ENCODE data around the gene KIRREL3.

Gene KIRREL3

GRCh38 chr11:126808836-126809235 lies 191.7 kb downstream of the KIRREL3 start:
- Histone ChIP-seq H2BK120ac (ENCODE audit: low read depth, low read length) (no peak overlapping the region), H4K91ac (ENCODE audit: low read depth, low read length, poor library complexity) (no peak overlapping the region), H3K14ac (ENCODE audit: low read length) (no peak overlapping the region), H3K23ac (ENCODE audit: low read depth, low read length, poor library complexity) (no peak overlapping the region), H2BK5ac (ENCODE audit: low read length) (no peak overlapping the region), H2BK15ac (ENCODE audit: low read length) (no peak overlapping the region), H2BK12ac (ENCODE audit: low read length) (no peak overlapping the region), H3K4me2 (ENCODE audit: insufficient read depth, low read length, poor library complexity, severe bottlenecking) (no peak overlapping the region), H3K4ac (ENCODE audit: low read length) (no peak overlapping the region), H3K79me1 (ENCODE audit: low read depth, low read length) (no peaks in the 10 kb centered on the region), H3K9me3 (replicated peaks in 1 of 2; ENCODE audit: control insufficient read depth in 2 of 2, insufficient read depth in 1 of 2, low read depth in 1 of 2, low read length in 2 of 2) (no peaks in the 10 kb centered on the region), H4K8ac (ENCODE audit: low read depth, low read length) (no peak overlapping the region), H2AFZ (ENCODE audit: low read length) (no peak overlapping the region), H3K27me3 (ENCODE audit: control insufficient read depth in 3 of 3, insufficient read depth in 3 of 3, low read depth in 1 of 3, low read length in 3 of 3) (no peaks in the 10 kb centered on the region), H3K18ac (ENCODE audit: low read length) (no peak overlapping the region), H3K4me3 (ENCODE audit: low read length in 2 of 2) (no peak overlapping the region), H3K4me1 (ENCODE audit: control insufficient read depth in 2 of 2, insufficient read depth in 1 of 2, low read depth in 1 of 2, low read length in 2 of 2) (no peaks in the 10 kb centered on the region), H3K9ac (ENCODE audit: low read depth, low read length, poor library complexity) (no peak overlapping the region), H3K36me3 (replicated peaks in 1 of 2; ENCODE audit: control insufficient read depth in 2 of 2, insufficient read depth in 2 of 2, low read length in 2 of 2) (no peaks in the 10 kb centered on the region), H2AK5ac (ENCODE audit: low read depth, low read length) (no peak overlapping the region), H3K27ac (replicated peaks; ENCODE audit: low read length) (no peak overlapping the region)
- no peak for DNase-seq (ENCODE audit: low spot score)
- no CpG with 5 or more reads among the region's 2 CpGs for WGBS, 2 donors (ENCODE audit: extremely low coverage in 2 of 2, insufficient read length in 2 of 2, insufficient replicate concordance in 1 of 2)

DNA sequence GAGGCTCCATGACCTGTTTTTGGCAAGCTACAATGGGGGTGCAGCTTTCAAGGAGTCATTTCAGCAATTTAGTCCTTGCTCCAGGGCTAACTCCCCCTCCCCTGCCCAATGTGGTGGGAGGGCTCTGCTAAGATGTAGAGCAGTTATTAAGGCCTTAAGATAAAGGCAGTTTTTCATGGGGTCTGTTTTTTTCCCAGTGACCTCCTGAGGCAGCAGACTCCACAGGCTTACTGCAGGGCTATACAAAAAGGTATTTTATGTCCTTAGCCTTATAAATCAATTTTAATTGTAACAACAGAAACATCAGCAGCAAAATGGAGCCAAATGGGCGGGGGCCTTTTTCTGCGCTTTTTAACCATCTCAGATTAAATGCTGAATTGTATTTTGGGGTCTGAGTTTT lies 192.3 kb downstream of the KIRREL3 start:
- Histone ChIP-seq H3K9me3 (replicated peaks in 1 of 2; ENCODE audit: control insufficient read depth in 2 of 2, insufficient read depth in 1 of 2, low read depth in 1 of 2, low read length in 2 of 2) (no peaks in the 10 kb centered on the region), H3K14ac (ENCODE audit: low read length) (no peak overlapping the region), H2BK12ac (ENCODE audit: low read length) (no peak overlapping the region), H2BK15ac (ENCODE audit: low read length) (no peak overlapping the region), H3K4ac (ENCODE audit: low read length) (no peak overlapping the region), H3K4me1 (ENCODE audit: control insufficient read depth in 2 of 2, insufficient read depth in 1 of 2, low read depth in 1 of 2, low read length in 2 of 2) (no peaks in the 10 kb centered on the region), H2AFZ (ENCODE audit: low read length) (no peak overlapping the region), H3K79me1 (ENCODE audit: low read depth, low read length) (no peaks in the 10 kb centered on the region), H3K4me3 (ENCODE audit: low read length in 2 of 2) (no peak overlapping the region), H3K18ac (ENCODE audit: low read length) (no peak overlapping the region), H3K4me2 (ENCODE audit: insufficient read depth, low read length, poor library complexity, severe bottlenecking) (no peak overlapping the region), H4K91ac (ENCODE audit: low read depth, low read length, poor library complexity) (no peak overlapping the region), H3K23ac (ENCODE audit: low read depth, low read length, poor library complexity) (no peak overlapping the region), H3K9ac (ENCODE audit: low read depth, low read length, poor library complexity) (no peak overlapping the region), H3K27ac (replicated peaks; ENCODE audit: low read length) (no peak overlapping the region), H2BK5ac (ENCODE audit: low read length) (no peak overlapping the region), H2BK120ac (ENCODE audit: low read depth, low read length) (no peak overlapping the region), H3K27me3 (ENCODE audit: control insufficient read depth in 3 of 3, insufficient read depth in 3 of 3, low read depth in 1 of 3, low read length in 3 of 3) (no peaks in the 10 kb centered on the region), H3K36me3 (replicated peaks in 1 of 2; ENCODE audit: control insufficient read depth in 2 of 2, insufficient read depth in 2 of 2, low read length in 2 of 2) (no peaks in the 10 kb centered on the region), H2AK5ac (ENCODE audit: low read depth, low read length) (no peak overlapping the region), H4K8ac (ENCODE audit: low read depth, low read length) (no peak overlapping the region)
- no CpG with 5 or more reads among the region's 2 CpGs for WGBS, 2 donors (ENCODE audit: extremely low coverage in 2 of 2, insufficient read length in 2 of 2, insufficient replicate concordance in 1 of 2)
- DNase-seq (ENCODE audit: low spot score) = no peak

- H4K91ac ChIP-seq (ENCODE audit: low read depth, low read length, poor library complexity) = no peak overlapping the region
- no CpG with 5 or more reads among the region's 3 CpGs for WGBS, 2 donors (ENCODE audit: extremely low coverage in 2 of 2, insufficient read length in 2 of 2, insufficient replicate concordance in 1 of 2)
These were observed 194.7 kb downstream of the KIRREL3 start for GRCh38 chr11:126805870-126806269.

GRCh38 chr11:126804363-126804762 lies 196.2 kb downstream of the KIRREL3 start:
- no peak overlapping the region for H3K4me2 ChIP-seq (ENCODE audit: insufficient read depth, low read length, poor library complexity, severe bottlenecking)
- H4K91ac ChIP-seq (ENCODE audit: low read depth, low read length, poor library complexity) = no peak overlapping the region
- no peak overlapping the region for H3K14ac ChIP-seq (ENCODE audit: low read length)
- H3K23ac ChIP-seq (ENCODE audit: low read depth, low read length, poor library complexity) = no peak overlapping the region
- no peaks in the 10 kb centered on the region for H3K36me3 ChIP-seq (replicated peaks in 1 of 2; ENCODE audit: control insufficient read depth in 2 of 2, insufficient read depth in 2 of 2, low read length in 2 of 2)
- no peak overlapping the region for H2BK120ac ChIP-seq (ENCODE audit: low read depth, low read length)
- no peak overlapping the region for H3K18ac ChIP-seq (ENCODE audit: low read length)
- H3K4ac ChIP-seq (ENCODE audit: low read length) = no peak overlapping the region
- no peaks in the 10 kb centered on the region for H3K27me3 ChIP-seq (ENCODE audit: control insufficient read depth in 3 of 3, insufficient read depth in 3 of 3, low read depth in 1 of 3, low read length in 3 of 3)
- peaks cover 0 to 2% of the 10 kb centered on the region in 2 donors for H3K4me1 ChIP-seq (ENCODE audit: control insufficient read depth in 2 of 2, insufficient read depth in 1 of 2, low read depth in 1 of 2, low read length in 2 of 2)
- H2AFZ ChIP-seq (ENCODE audit: low read length) = no peak overlapping the region
- H3K27ac ChIP-seq (replicated peaks; ENCODE audit: low read length) = no peak overlapping the region
- WGBS, 2 donors (ENCODE audit: extremely low coverage in 2 of 2, insufficient read length in 2 of 2, insufficient replicate concordance in 1 of 2) = no CpG with 5 or more reads among the region's 2 CpGs
- no peak overlapping the region for H3K4me3 ChIP-seq (ENCODE audit: low read length in 2 of 2)
- no peaks in the 10 kb centered on the region for H3K9me3 ChIP-seq (replicated peaks in 1 of 2; ENCODE audit: control insufficient read depth in 2 of 2, insufficient read depth in 1 of 2, low read depth in 1 of 2, low read length in 2 of 2)
- no peak overlapping the region for H2BK12ac ChIP-seq (ENCODE audit: low read length)
- DNase-seq (ENCODE audit: low spot score) = no peak
- no peak overlapping the region for H3K9ac ChIP-seq (ENCODE audit: low read depth, low read length, poor library complexity)
- H2BK15ac ChIP-seq (ENCODE audit: low read length) = no peak overlapping the region
- no peaks in the 10 kb centered on the region for H3K79me1 ChIP-seq (ENCODE audit: low read depth, low read length)
- no peak overlapping the region for H2AK5ac ChIP-seq (ENCODE audit: low read depth, low read length)
- H2BK5ac ChIP-seq (ENCODE audit: low read length) = no peak overlapping the region
- no peak overlapping the region for H4K8ac ChIP-seq (ENCODE audit: low read depth, low read length)

More at GRCh38 chr11:126805870-126806269, 194.7 kb downstream of the KIRREL3 start:
- H4K8ac ChIP-seq (ENCODE audit: low read depth, low read length) = no peak overlapping the region
- H3K4me3 ChIP-seq (ENCODE audit: low read length in 2 of 2) = no peak overlapping the region
- no peaks in the 10 kb centered on the region for H3K36me3 ChIP-seq (replicated peaks in 1 of 2; ENCODE audit: control insufficient read depth in 2 of 2, insufficient read depth in 2 of 2, low read length in 2 of 2)
- H3K9ac ChIP-seq (ENCODE audit: low read depth, low read length, poor library complexity) = no peak overlapping the region
- H3K27ac ChIP-seq (replicated peaks; ENCODE audit: low read length) = no peak overlapping the region
- H2BK12ac ChIP-seq (ENCODE audit: low read length) = no peak overlapping the region
- H3K79me1 ChIP-seq (ENCODE audit: low read depth, low read length) = no peaks in the 10 kb centered on the region
- DNase-seq (ENCODE audit: low spot score) = no peak
- no peak overlapping the region for H3K14ac ChIP-seq (ENCODE audit: low read length)
- no peak overlapping the region for H2BK5ac ChIP-seq (ENCODE audit: low read length)
- H3K18ac ChIP-seq (ENCODE audit: low read length) = no peak overlapping the region
- H2BK15ac ChIP-seq (ENCODE audit: low read length) = no peak overlapping the region
- no peaks in the 10 kb centered on the region for H3K9me3 ChIP-seq (replicated peaks in 1 of 2; ENCODE audit: control insufficient read depth in 2 of 2, insufficient read depth in 1 of 2, low read depth in 1 of 2, low read length in 2 of 2)
- no peak overlapping the region for H2AK5ac ChIP-seq (ENCODE audit: low read depth, low read length)
- no peak overlapping the region for H3K4ac ChIP-seq (ENCODE audit: low read length)
- H3K4me2 ChIP-seq (ENCODE audit: insufficient read depth, low read length, poor library complexity, severe bottlenecking) = no peak overlapping the region
- no peak overlapping the region for H2BK120ac ChIP-seq (ENCODE audit: low read depth, low read length)
- no peaks in the 10 kb centered on the region for H3K27me3 ChIP-seq (ENCODE audit: control insufficient read depth in 3 of 3, insufficient read depth in 3 of 3, low read depth in 1 of 3, low read length in 3 of 3)
- H3K23ac ChIP-seq (ENCODE audit: low read depth, low read length, poor library complexity) = no peak overlapping the region
- no peaks in the 10 kb centered on the region for H3K4me1 ChIP-seq (ENCODE audit: control insufficient read depth in 2 of 2, insufficient read depth in 1 of 2, low read depth in 1 of 2, low read length in 2 of 2)
- no peak overlapping the region for H2AFZ ChIP-seq (ENCODE audit: low read length)

All from neuronal stem cell (in vitro differentiated cells).